T-helper 1 cell treated with Interleukin-12 subunit alpha and Interleukin-12 subunit beta and Interleukin-4 antibody, amounts not matched to agents 30 μg/mL and 1 μg/mL, for 36 hours (primary cell): Measurements from ENCODE around the gene CCDC127.
"Not testable (repeated sequence)": the region's sequence is repeated elsewhere in the genome, so short reads cannot be mapped to it uniquely, and the experiment has no call there.

Experiments
- H3K27ac Mint-ChIP-seq: one replicate; pipeline ENCODE4 v1.8.0; 2021; ENCODE audit warnings: mild to moderate bottlenecking, mixed read lengths
- H3K27me3 Mint-ChIP-seq: one replicate; pipeline ENCODE4 v1.8.0; 2021; ENCODE audit warnings: low read depth, mixed read lengths
- H3K36me3 Mint-ChIP-seq: one replicate; pipeline ENCODE4 v1.8.0; 2021; ENCODE audit warnings: low read depth, mixed read lengths
- H3K4me1 Mint-ChIP-seq: one replicate; pipeline ENCODE4 v1.8.0; 2021; ENCODE audit warnings: low read depth, mixed read lengths
- H3K4me3 Mint-ChIP-seq: one replicate; pipeline ENCODE4 v1.8.0; 2021; ENCODE audit warnings: mild to moderate bottlenecking, moderate library complexity, mixed read lengths
- H3K9me3 Mint-ChIP-seq: one replicate; pipeline ENCODE4 v1.8.0; 2021; ENCODE audit warnings: mixed read lengths

CCDC127 gene

DNA sequence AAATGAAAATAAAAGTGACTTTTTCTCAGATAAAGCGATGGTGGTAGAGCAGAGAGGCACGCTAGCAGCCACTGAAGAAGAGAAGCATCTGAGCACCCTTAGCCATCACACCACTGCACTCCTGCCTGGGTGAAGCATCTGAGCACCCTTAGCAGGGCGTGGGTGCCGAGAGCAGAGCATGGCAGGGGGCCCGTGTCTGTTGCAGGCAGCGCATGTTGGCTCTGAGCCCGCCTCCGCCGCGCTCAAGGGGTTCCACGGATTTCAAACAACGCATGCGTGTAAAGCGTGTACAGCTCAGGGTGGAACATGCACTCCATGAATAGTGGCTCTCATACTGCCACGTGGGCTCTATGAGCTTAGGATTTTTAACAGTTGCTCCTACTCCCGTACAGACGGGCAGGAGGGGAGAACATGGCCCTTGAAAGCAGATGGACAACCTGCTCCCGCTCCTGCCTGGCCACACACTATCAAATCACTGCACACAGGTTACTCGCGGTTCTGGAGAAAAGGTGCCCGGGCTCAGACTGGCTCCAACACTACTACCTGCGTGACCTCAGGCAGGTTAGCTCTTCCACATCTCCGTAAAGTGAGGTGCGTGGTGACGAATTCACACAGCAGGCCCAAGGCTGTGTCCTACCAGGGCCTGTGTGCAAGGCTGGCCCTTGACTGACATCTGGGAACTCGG lies 14.6 kb downstream of the CCDC127 start:
- Mint-ChIP-seq H3K27ac (no peak overlapping the region), H3K4me3 (no peak overlapping the region), H3K36me3 (peaks cover 10% of the 10 kb centered on the region), H3K9me3 (no peaks in the 10 kb centered on the region), H3K4me1 (peaks cover 2% of the 10 kb centered on the region), H3K27me3 (no peaks in the 10 kb centered on the region)

DNA sequence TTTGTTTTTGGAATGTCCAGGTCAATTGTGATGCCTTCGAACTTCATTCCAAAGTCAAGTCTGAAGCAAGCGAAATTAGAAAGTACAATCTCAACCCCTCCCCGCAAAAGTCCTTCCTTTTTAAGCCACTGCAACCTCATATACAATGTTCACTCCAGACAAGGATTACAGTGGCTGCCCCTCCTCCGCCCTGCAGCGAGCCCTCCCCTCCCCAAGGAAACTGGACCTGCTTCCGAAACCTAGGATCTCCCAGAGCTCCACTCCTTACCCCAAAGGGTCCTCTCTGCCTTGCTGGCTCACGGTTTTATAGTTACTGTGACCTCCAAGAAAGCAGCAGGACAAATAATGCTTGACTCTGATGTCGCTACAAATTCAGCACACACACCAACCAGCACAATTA lies 16.3 kb downstream of the CCDC127 start:
- H3K4me3 Mint-ChIP-seq = no peak overlapping the region
- H3K27ac Mint-ChIP-seq = no peak overlapping the region
- H3K27me3 Mint-ChIP-seq = no peaks in the 10 kb centered on the region
- no peaks in the 10 kb centered on the region for H3K9me3 Mint-ChIP-seq
- peaks cover 8% of the 10 kb centered on the region for H3K36me3 Mint-ChIP-seq
- no peaks in the 10 kb centered on the region for H3K4me1 Mint-ChIP-seq

GRCh38 chr5:200985-201384 lies 17.0 kb downstream of the CCDC127 start:
- H3K36me3 Mint-ChIP-seq = peaks cover 8% of the 10 kb centered on the region
- H3K4me3 Mint-ChIP-seq = no peak overlapping the region
- no peaks in the 10 kb centered on the region for H3K9me3 Mint-ChIP-seq
- no peak overlapping the region for H3K27ac Mint-ChIP-seq
- H3K4me1 Mint-ChIP-seq = no peaks in the 10 kb centered on the region
- no peaks in the 10 kb centered on the region for H3K27me3 Mint-ChIP-seq

GRCh38 chr5:199950-200645 lies 17.9 kb downstream of the CCDC127 start:
- Mint-ChIP-seq H3K27me3 (no peaks in the 10 kb centered on the region), H3K27ac (no peak overlapping the region), H3K36me3 (peaks cover 6% of the 10 kb centered on the region), H3K9me3 (no peaks in the 10 kb centered on the region), H3K4me3 (no peak overlapping the region), H3K4me1 (no peaks in the 10 kb centered on the region)

DNA sequence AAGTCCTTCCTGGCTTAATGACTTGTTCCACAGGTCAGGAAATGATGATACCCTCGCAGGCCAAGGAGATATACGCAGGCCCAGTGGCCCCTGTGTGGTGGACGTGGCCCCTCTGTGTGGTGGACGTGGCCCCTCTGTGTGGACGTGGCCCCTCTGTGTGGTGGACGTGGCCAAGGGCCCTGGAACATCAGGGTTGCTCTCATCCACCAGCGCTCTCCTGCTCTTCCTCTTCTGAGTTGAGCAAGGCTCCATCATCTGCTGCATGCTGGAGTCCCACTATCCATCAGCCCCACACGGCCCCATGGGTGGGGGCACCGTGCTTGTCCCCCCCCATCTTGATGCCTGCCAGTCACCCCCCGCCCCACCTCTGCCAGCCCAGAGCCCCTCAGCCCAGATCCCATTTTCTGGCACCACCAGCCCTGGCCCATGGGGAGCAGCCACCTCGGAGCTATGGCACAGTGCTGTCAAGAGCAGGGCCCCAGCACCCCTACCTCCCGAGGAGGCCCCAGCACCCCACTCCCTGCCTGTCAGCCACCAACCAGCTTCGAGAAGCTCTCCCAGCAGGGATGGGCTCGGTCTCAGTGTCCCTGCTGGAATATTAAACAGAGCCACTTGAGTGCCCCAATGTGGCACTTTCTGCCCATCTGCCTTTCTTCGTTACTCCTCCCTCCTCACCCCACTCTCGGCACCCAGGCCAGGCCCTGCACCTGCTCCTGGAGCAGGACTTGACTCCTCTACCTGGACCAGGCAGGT lies 18.6 kb downstream of the CCDC127 start:
- H3K4me3 Mint-ChIP-seq = no peak overlapping the region

DNA sequence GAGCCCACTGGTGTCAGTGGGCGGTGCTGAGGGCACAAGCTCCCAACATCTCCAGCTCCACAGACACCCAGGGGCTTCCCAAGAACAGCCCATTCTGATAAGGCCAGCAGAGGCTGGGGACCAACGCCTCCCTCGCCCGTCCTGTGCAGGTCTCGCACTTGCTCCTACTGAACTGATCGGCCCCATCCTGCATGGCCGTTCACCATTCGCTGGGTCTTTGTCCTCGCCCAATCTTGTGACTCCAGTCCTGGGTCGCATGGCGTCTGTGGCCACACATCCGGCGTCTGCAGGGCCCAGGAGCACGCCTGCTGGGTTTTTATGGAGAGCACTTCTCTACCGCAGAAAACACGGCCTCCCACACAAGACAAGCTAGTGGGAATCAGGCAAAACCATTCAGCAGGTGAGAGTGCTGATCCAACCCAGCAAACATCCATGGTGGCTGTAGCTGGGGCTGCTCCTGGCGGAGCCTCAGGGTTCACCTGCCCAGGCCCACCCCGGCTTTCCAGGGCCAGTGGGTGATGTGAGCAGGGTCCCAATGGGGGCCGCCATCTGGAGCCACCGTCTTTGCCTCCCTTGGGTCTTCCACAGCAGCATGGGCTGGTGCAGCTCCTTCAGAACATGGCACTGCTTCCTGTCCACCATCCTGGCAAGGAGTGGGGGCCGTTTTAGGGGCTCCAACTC lies 19.3 kb downstream of the CCDC127 start:
- H3K4me1 Mint-ChIP-seq = no peaks in the 10 kb centered on the region
- no peaks in the 10 kb centered on the region for H3K27me3 Mint-ChIP-seq
- H3K36me3 Mint-ChIP-seq = peaks cover 1% of the 10 kb centered on the region
- H3K4me3 Mint-ChIP-seq = no peak overlapping the region
- H3K9me3 Mint-ChIP-seq = no peaks in the 10 kb centered on the region
- H3K27ac Mint-ChIP-seq = no peak overlapping the region

More for the DNA sequence above, 18.6 kb downstream of the CCDC127 start:
- peaks cover 1% of the 10 kb centered on the region for H3K36me3 Mint-ChIP-seq
- no peaks in the 10 kb centered on the region for H3K4me1 Mint-ChIP-seq
- no peaks in the 10 kb centered on the region for H3K9me3 Mint-ChIP-seq
- H3K27me3 Mint-ChIP-seq = no peaks in the 10 kb centered on the region
- H3K27ac Mint-ChIP-seq = no peak overlapping the region

- H3K4me1 Mint-ChIP-seq = no peaks in the 10 kb centered on the region
- H3K27ac Mint-ChIP-seq = no peak overlapping the region
- peaks cover 1% of the 10 kb centered on the region for H3K36me3 Mint-ChIP-seq
- H3K27me3 Mint-ChIP-seq = no peaks in the 10 kb centered on the region
- H3K4me3 Mint-ChIP-seq = no peak overlapping the region
- no peaks in the 10 kb centered on the region for H3K9me3 Mint-ChIP-seq
Measured at GRCh38 chr5:197892-198489, 20.0 kb downstream of the CCDC127 start.

- H3K27me3 Mint-ChIP-seq, H3K27ac Mint-ChIP-seq, H3K4me3 Mint-ChIP-seq, H3K36me3 Mint-ChIP-seq, H3K4me1 Mint-ChIP-seq, H3K9me3 Mint-ChIP-seq: not testable (repeated sequence)
Measured at GRCh38 chr5:197031-197430, 20.9 kb downstream of the CCDC127 start.

DNA sequence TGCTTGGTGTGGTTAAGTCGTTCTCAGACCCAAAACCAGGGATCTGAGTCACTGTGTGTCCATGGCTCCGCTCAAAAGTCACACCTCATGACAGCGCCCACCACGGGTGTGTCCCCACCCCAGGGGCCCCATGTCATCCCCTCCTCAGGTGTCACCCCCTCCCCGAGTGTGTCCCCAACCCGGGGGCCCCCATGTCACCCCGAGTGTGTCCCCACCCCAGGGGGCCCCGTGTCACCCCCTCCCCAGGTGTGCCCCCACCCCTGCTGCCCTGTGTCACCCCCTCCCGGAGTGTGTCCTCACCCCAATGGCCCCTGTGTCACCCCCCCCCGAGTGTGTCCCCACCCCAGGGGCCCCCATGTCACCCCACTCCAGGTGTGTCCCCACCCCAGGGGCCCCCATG lies 21.6 kb downstream of the CCDC127 start:
- Mint-ChIP-seq H3K4me3 (no peak overlapping the region), H3K4me1 (no peaks in the 10 kb centered on the region), H3K27ac (no peak overlapping the region), H3K9me3 (no peaks in the 10 kb centered on the region), H3K36me3 (no peaks in the 10 kb centered on the region), H3K27me3 (no peaks in the 10 kb centered on the region)

- Mint-ChIP-seq H3K4me1 (no peaks in the 10 kb centered on the region), H3K4me3 (no peak overlapping the region), H3K9me3 (no peaks in the 10 kb centered on the region), H3K36me3 (no peaks in the 10 kb centered on the region), H3K27ac (no peak overlapping the region), H3K27me3 (no peaks in the 10 kb centered on the region)
Measured at GRCh38 chr5:195401-196160, 22.4 kb downstream of the CCDC127 start.

DNA sequence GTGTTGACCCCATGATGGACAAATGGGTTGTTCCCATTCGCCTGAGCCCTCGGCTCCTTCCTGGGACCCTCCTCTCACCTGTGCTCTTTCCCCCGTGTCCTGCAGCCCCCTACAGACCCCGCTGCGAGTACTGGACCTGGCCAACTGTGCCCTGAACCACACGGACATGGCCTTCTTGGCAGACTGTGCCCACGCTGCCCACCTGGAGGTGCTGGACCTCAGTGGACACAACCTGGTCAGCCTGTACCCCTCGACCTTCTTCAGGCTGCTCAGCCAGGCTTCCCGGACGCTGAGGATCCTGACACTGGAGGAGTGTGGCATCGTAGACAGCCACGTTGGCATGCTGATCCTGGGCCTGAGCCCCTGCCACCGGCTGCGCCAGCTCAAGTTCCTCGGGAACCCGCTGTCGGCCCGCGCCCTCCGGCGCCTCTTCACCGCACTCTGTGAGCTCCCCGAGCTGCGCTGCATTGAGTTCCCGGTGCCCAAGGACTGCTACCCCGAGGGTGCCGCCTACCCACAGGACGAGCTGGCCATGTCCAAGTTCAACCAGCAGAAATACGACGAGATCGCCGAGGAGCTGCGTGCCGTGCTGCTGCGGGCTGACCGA lies 23.2 kb downstream of the CCDC127 start:
- Mint-ChIP-seq H3K27me3 (no peaks in the 10 kb centered on the region), H3K9me3 (no peaks in the 10 kb centered on the region), H3K4me3 (no peak overlapping the region)

GRCh38 chr5:194102-194501 lies 23.9 kb downstream of the CCDC127 start:
- Mint-ChIP-seq H3K9me3 (no peaks in the 10 kb centered on the region), H3K27me3 (no peaks in the 10 kb centered on the region), H3K4me1 (peaks cover 3% of the 10 kb centered on the region), H3K36me3 (no peaks in the 10 kb centered on the region), H3K27ac (no peak overlapping the region), H3K4me3 (no peak overlapping the region)

More for the DNA sequence above, 23.2 kb downstream of the CCDC127 start:
- no peaks in the 10 kb centered on the region for H3K36me3 Mint-ChIP-seq
- no peak overlapping the region for H3K27ac Mint-ChIP-seq
- H3K4me1 Mint-ChIP-seq = peaks cover 3% of the 10 kb centered on the region

GRCh38 chr5:192970-193831 lies 24.8 kb downstream of the CCDC127 start:
- Mint-ChIP-seq H3K4me3 (no peak overlapping the region), H3K27me3 (no peaks in the 10 kb centered on the region), H3K9me3 (no peaks in the 10 kb centered on the region), H3K27ac (no peak overlapping the region), H3K36me3 (no peaks in the 10 kb centered on the region), H3K4me1 (peaks cover 8% of the 10 kb centered on the region)
